Stimulated activated CD4-positive, alpha-beta T cell treated with anti-CD3 and anti-CD28 coated beads, Interleukin-12 subunit alpha, Interleukin-12 subunit beta, amount 100 ng/mL, for 48 hours (primary cell): Measurements from ENCODE around the gene SLC2A10.

Experiments
- DNase-seq, 3 donors: peaks; one replicate each; pipeline ENCODE4 v3.0.0-alpha.2; 2020; ENCODE audit warnings: low read depth in 2 of 3, low spot score in 1 of 3

The SLC2A10 gene

GRCh38 chr20:46702447-46703203 lies 6.8 kb upstream of the SLC2A10 start:
- DNase-seq: no peak

GRCh38 chr20:46703435-46703834 lies 6.0 kb upstream of the SLC2A10 start:
- no peak for DNase-seq

GRCh38 chr20:46704714-46705377 lies 4.6 kb upstream of the SLC2A10 start:
- DNase-seq: no peak

GRCh38 chr20:46705378-46705729 lies 4.1 kb upstream of the SLC2A10 start:
- DNase-seq: no peak

- DNase-seq: no peak
Observed at GRCh38 chr20:46706242-46706641, 3.2 kb upstream of the SLC2A10 start.

- DNase-seq: no peak
Observed at GRCh38 chr20:46708172-46708860, 1.1 kb upstream of the SLC2A10 start.

- DNase-seq: no peak
Observed at GRCh38 chr20:46709055-46709458, 392 bp upstream of the SLC2A10 start.

- DNase-seq: no peak
Observed at GRCh38 chr20:46710153-46710913, 884 bp downstream of the SLC2A10 start.

- DNase-seq: no peak
Observed at GRCh38 chr20:46712056-46712636, 2.7 kb downstream of the SLC2A10 start.

GRCh38 chr20:46713957-46714834 lies 4.7 kb downstream of the SLC2A10 start:
- DNase-seq: no peak

GRCh38 chr20:46715292-46715756 lies 5.9 kb downstream of the SLC2A10 start:
- no peak for DNase-seq

- no peak for DNase-seq
Observed at GRCh38 chr20:46717818-46718541, 8.5 kb downstream of the SLC2A10 start.

GRCh38 chr20:46720019-46720418 lies 10.6 kb downstream of the SLC2A10 start:
- no peak for DNase-seq

- DNase-seq: no peak
Observed at GRCh38 chr20:46720776-46721425, 11.5 kb downstream of the SLC2A10 start.

- DNase-seq: no peak
Observed at GRCh38 chr20:46721476-46721875, 12.0 kb downstream of the SLC2A10 start.

GRCh38 chr20:46722450-46722849 lies 13.0 kb downstream of the SLC2A10 start:
- DNase-seq: no peak

- DNase-seq: no peak
Observed at GRCh38 chr20:46723039-46723438, 13.6 kb downstream of the SLC2A10 start.

GRCh38 chr20:46724343-46724959 lies 15.0 kb downstream of the SLC2A10 start:
- DNase-seq: no peak
